HG03103 (cell line): ENCODE data around the gene APOOL.
"Not testable (repeated sequence)": the region's sequence is repeated elsewhere in the genome, so short reads cannot be mapped to it uniquely, and the experiment has no call there.

Source experiments
- ATAC-seq: cut with Tn5 transposase; IDR thresholded peaks from one replicate; pipeline ENCODE4 v1.9.1; 2021; ENCODE audit warnings: low read depth; ENCODE audit not compliant: unreplicated experiment

The APOOL gene, protein sequence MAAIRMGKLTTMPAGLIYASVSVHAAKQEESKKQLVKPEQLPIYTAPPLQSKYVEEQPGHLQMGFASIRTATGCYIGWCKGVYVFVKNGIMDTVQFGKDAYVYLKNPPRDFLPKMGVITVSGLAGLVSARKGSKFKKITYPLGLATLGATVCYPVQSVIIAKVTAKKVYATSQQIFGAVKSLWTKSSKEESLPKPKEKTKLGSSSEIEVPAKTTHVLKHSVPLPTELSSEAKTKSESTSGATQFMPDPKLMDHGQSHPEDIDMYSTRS

DNA sequence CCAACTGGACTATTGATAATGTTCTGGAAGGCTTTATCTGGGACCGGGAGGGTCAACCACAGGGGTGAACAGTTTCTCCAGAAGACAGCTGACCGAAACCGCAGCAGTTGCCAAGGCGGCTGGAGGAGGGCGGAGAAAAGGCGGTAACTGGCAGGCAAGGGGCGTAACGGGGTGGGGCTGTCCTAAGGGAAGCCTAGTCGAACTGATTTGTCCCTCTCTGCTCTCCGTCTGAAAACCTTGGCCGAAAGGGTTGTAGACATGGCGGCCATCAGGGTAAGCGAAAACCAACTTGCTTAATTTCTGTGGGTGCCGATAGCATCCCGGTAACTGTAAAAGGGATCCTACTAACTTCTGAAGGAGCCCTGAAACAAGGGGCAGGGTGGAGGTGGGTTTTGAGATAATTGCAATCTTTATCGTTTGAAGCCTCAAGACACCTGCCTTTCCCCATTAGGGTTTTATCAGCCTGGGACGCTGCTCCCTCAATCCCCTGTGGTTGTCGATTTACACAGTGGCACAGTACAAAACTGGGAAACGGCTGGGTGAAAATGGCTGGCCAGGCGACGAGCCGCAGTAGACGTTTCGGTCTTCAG lies at the start of gene APOOL:
Gene APOOL, plus strand, starts transcription at position 223 of the 590 bp plus-strand sequence. Its CDS starts 36 bp downstream, at position 259.
- peak; percentile 96 for ATAC-seq

DNA sequence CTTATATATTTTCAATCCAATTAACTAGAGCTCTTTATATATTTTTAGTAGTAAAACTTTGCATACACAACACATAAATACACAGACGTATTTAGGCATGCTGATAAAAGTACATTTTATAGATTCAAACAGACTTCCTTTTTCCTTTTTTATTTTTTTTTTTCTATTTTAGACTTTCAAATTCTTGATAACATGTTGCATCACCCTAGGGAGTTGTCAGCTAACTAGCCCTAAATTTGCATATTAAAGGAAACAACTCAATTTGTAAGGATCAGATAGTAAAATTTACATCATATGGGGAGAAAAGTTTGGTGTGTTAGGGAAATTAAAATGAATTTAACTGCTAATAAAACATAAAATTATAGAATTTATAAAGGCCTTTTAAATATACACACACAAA lies 47.4 kb upstream of the APOOL start:
- ATAC-seq, result no peak

DNA sequence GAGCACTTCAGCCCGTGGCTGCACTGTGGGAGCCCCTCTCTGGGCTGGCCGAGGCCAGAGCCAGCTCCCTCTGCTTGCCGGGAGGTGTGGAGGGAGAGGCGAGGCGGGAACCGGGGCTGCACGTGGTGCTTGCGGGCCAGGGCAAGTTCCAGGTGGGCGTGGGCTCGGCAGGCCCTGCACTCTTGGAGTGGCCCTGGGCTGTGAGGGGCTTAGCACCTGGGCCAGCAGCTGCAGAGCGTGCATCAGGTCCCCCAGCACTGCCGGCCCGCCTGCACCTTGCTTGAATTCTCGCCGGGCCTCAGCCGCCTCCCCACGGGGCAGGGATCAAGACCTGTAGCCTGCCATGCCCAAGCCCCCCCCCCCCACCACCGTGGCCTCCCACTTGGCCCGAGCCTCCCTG lies 28.9 kb upstream of the APOOL start:
- no peak for ATAC-seq

DNA sequence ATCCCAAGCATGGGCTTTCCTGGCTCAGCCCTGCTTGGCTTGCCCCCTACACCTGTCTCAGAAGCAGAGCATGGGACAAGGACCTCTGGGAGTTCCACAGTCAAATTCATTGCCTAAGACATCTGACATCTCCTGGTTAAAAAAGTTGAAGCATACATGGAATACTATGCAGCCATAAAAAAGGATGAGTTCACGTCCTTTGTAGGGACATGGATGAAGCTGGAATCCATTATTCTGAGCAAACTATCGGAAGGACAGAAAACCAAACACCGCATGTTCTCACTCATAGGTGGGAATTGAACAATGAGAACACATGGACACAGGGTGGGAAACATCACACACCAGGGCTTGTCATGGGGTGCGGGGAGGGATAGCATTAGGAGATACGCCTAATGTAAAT lies 11.9 kb upstream of the APOOL start:
- not testable (repeated sequence) for ATAC-seq

DNA sequence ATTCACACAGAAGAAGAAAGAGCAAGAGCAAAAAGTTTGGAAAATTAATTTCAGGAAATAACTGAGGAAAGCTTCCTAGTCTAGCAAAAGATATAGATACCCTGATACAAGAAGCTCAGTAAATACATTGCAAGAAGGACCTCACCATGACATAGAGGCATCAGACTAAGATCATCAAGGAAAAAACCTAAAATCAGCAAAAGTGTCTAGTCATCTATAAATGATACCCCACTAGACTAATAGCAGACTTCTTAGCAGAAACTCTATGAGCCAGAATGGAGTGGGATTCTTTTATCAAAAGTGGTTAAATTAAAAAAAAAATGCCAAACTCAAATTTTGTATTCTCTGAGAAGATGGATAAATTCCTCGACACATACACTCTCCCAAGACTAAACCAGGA lies 10.5 kb upstream of the APOOL start:
- ATAC-seq, result no peak

DNA sequence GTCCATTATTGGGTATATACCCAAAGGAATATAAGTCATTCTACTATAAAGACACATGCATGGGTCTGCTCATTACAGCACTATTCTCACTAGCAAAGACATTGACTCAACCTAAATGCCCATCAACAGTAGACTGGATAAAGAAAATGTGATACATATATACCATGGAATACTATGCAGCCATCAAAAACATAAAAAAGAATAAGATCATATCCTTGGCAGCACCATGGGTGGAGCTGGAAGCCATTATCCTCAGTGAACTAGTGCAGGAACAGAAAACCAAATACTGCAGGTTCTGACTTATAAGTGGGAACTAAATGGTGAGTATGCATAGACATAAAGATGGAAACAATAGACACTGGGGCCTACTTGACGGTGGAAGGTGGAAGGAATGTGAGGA lies 2.3 kb upstream of the APOOL start:
- ATAC-seq, result no peak

DNA sequence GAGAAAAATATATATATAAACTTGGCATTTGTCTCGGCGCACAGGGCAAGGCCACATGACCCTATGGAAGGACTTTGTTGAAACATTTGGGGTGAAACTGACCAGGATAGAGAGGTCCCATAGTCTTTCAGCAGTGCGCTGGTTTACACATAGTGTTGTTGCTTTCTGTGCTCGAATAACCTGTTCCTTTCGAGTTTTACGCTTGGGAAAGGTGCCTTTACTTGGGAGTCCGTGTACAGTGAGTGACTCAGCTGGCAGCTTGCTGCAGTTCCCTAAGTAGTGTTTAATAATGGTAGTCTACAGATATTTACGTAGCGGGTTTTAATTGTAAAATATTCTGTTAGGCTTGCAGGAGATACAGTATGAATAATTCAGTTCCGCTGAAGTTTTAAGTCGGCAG lies 578 bp downstream of the APOOL start:
- no peak for ATAC-seq

DNA sequence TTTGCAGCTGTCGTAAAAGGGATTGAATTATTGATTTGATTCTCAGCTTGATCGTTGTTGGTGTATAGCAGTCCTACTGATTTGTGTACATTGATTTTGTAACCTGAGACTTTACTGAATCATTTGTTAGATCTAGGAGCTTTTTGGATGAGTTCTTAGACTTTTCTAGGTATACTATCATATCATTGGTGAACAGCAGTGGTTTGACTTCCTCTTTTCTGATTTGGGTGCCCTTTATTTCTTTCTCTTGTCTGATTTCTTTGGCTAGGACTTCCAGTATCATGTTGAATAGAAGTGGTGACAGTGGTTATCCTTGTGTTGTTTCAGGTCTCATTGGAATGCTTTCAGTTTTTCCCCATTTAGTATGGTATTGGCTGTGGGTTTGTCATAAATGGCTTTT lies 8.4 kb downstream of the APOOL start:
- ATAC-seq, result no peak

DNA sequence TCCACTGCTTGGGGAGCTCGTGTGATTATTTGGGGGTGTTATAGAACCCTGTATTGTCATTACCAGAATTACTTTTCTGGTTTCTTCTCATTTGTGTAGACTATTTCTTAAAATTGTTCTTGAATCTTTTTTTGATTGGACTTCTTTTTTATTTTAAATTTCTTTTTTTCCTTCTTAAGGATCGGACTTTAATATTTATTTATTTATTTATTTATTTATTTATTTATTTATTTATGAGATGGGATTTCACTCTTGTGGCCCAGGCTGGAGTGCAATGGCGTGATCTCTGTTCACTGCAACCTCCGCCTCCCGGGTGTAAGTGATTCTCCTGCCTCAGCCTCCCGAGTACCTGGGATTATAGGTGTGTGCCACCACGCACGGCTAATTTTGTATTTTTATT lies 11.7 kb downstream of the APOOL start:
- not testable (repeated sequence) for ATAC-seq

DNA sequence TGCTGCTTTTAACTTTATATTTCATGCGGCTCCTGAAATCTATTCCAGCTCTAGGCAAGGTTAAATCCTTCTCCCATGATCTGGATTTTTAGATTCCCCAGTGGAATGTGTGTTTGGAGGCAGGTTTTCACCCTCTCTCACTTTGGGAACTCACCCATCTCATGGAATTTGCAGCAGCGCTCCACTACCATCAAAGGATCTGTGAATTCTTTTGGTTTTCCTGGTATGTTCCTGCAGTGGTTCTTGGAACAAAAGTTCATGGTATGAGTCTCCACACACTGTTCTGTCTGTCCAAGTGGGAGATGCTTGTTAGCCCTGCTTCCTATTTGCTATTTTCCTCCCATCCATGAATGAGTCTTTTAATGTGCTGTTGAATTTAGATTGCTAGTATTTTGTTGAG lies 14.0 kb downstream of the APOOL start:
- ATAC-seq, result no peak

DNA sequence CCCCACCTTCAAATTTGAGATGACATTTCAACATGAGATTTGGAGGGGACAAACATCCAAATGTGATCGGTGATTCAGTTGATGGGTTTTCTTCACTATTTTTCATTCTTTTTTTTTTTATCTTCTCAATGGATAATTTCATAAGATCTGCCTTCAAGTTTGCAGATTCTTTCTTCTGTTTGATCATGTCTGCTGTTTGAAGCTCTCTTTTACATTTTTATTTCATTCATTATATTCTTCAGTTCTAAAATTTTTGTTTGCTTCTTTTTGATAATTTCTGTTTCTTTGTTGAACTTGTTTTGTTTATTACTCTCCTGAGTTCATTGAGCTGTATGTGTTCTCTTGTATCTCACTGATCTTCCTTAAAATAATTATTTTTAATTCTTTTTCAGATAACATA lies 14.8 kb downstream of the APOOL start:
- no peak for ATAC-seq

DNA sequence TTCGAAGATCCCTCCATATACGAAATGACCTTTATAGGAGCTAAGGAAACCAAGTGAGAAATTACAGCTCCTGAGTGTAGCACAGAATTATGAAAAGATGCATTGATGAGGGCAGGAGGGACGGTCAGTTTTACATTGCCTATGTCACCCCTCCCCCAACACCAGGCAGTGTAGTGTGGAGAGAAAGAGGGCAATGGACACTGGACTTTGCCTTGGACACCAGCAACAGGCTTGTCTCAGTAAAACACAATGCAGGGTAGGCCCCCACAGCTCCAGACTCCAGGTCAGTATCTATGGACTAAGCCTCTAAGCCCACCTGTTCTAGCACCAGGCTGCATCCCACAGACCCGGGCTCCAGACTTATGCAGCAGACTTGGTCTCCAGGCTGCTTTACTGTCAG lies 16.5 kb downstream of the APOOL start:
- no peak for ATAC-seq

DNA sequence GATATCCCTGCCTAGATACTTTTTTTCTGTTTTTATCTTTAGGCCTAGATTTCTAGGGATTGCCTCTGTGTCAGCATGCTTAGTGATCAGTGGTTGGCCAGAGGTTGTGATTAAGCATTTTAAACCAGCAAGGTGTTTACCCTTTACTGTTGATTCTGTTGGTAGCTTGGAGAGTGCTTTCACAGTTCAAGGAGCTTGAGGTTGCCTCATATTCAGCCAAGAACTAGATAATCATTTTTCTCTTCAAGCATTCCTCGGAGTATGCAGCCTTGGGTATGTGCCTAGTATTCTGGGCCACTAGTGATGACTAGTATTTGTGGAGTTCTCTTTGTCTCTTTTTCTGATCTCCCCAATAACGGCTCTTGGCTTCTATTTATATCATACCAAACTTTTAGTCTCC lies 20.4 kb downstream of the APOOL start:
- no peak for ATAC-seq

DNA sequence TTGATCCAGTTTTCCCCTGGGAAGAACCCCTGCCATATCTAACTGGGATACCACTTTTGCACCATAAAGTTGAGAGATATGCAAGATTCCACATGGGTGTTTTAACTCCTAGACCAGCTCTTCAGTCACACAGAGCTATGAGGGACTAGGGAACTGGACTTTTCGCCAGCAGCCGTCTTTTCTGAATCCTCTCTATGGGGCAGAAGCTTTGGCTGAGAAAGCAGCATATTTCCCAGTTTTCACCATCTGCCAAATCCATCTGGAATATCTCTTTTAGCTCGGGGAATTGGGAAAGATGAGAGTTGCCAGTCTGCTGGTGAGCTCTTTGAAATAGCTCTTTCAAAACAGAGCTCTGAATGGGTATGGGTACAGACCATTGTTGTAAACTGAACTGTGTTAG lies 20.9 kb downstream of the APOOL start:
- no peak for ATAC-seq

DNA sequence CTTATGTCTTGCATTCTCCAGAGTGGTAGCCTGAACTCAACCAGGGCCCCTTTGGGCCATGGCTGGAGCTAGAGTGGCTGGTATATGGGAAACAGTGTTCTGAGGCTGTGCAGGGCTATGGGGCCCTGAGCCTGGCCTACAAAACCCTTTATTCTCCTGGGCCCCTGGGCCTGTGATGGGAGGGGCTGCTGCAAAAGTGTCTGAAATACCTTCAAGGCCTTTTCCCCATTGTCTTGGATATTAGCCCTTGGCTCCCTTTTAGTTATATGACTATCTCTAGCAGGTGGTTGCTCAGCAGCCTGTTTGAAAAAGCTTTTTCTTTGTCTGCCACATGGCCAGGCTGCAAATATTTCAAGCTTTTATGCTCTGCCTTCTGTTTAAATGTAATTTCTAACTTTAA lies 22.5 kb downstream of the APOOL start:
- ATAC-seq, result no peak

DNA sequence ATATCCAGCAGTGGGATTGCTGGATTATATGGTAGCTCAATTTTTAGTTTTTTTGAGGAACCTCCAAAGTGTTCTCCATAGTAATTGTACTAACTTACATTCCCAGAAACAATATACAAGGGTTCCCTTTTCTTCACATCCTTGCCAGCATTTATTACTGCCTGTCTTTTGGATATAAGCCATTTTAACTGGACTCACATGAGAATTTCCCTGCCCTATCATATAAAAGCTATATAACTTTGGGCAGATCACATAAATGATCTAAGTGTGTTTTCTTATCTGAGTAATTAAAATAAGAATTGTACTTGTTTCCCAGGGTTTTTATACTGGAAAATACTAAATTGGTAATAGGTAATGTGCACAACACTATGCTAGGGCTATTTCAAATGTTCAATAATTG lies 25.4 kb downstream of the APOOL start:
- no peak for ATAC-seq

DNA sequence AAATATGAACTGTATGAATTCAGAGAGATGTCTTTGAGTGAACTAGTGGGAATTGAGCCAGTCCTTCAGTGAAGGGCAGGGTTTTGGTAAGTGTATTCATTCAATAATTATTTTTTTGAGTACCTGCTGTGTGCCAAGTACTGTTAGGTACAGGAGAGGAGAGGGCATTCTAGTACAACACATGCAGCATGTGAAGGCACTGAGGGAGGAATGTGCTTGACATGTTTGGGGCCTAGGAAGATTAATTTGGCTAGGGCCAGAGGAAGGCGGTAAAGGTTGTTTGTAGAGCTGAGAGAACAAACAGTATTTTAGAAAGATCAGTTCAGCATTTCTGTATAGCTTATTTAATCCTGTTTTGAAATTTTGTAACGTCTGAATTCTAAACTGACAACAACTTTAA lies 27.8 kb downstream of the APOOL start:
- ATAC-seq, result no peak

DNA sequence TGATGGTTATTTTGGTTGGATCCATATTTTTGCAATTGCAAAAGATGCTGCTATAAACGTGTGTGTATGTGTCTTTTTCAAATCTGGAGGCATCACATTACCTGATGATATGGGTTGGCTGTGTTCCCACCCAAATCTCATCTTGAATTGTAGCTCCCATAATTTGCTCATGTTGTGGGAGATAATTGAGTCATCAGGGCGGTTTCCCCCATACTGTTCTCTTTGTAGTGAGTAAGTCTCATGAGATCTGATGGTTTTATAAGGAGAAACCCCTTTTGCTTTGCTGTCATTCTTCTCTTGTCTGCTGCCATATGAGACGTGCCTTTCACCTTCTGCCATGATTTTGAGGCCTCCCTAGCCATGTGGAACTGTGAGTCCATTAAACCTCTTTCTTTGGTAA lies 33.4 kb downstream of the APOOL start:
- no peak for ATAC-seq

DNA sequence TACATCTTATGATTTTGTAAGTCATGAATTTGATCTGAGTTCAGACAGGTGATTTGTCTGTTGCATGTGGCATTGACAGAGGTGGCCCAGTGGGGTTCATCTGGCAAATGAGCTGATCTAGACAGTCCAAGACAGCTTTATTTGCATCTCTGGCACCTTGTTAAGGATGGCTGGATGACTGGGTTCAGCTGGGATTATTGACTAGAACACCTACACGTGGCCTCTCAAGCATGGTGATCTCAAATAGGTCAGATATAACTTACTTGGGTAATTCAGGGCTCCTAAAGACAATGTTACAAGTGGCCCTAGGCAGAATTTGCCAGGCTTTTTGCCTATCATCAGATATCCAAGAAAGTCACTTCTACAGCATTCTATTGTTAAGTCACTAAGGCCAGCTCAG lies 48.0 kb downstream of the APOOL start:
- ATAC-seq, result no peak

DNA sequence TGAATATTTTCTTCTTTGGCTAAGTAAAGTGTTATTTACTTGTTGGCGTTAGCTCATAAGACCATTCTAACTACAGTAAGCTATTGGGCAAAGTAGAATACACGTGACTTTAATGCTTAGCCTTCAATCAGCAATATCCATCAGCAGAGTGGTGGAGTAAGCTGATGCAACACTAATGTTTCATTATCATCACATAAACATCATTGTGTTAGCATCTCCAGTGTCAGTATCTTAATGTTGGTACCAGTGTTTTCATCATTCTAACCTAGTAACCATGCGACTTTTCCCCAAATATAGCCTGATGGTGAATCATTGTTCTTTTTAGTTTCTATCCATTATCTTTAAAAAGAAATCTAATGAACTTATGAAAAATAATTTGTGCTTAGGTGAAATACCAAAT lies 48.5 kb downstream of the APOOL start:
- ATAC-seq, result no peak

DNA sequence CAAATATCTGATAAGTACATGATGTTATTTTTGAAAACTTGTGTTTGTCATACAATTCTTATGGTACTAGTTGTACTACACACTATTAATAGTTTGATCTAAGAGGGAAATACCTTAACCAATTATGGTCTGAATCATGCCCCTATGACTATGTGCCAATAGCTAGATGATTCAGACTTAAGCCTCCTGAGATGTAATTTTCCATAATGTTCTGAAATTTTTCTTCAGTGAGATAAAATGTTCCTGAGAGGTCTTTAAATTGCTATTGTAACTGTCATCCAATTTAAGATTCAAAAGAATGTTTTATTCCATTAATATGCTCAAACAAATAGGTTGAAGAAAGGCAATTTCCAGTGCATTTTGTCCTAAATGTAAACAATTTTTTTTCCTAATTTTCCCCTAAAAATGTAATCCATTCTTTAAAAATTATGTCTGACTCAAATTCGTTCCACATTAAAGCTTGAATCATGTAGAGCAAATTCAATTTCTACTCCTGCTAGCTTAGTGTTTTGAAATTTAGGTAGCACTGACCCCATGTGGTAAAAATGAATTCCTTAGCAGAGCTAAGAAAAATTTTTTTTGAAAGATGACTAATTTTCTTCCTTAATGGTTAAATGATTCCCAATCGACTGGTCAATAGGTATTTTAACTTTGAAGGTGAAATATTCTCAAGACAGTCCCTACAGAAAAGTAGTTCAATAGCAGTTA lies 49.1 kb downstream of the APOOL start:
- ATAC-seq, result no peak
